A549 (cell line): Measurements from ENCODE around the gene FUT8.
A peak's percentile ranks its signal among the peaks of the same experiment; 100 is the strongest.

Source experiments
- BHLHE40 ChIP-seq: IDR thresholded peaks from 2 replicates; pipeline ENCODE4 v1.6.1; 2012; ENCODE audit warnings: low read depth, low read length, inconsistent platforms
- CTCF ChIP-seq: fragments of >200 bp; sonication (Bioruptor Twin); formaldehyde crosslinking; IDR thresholded peaks from 3 replicates; pipeline ENCODE4 v1.5.1; 2016
- EP300 ChIP-seq, 2 experiments: fragments of >200 bp; sonication (Bioruptor Twin); formaldehyde crosslinking; IDR thresholded peaks; 2 replicates in 1 of 2; 3 replicates in 1 of 2; pipeline ENCODE4 v1.6.1; 2016 to 2017
- JUN ChIP-seq, 2 experiments: fragments of >200 bp; sonication (Bioruptor Twin); formaldehyde crosslinking; IDR thresholded peaks; 2 replicates in 1 of 2; 3 replicates in 1 of 2; pipeline ENCODE4 v1.6.1; 2016 to 2017
- MAX ChIP-seq: IDR thresholded peaks from 2 replicates; pipeline ENCODE4 v1.6.1; 2012
- POLR2A ChIP-seq: IDR thresholded peaks from 2 replicates; pipeline ENCODE4 v1.6.1; 2012; ENCODE audit warnings: mild to moderate bottlenecking, low read length
- ZFP36 ChIP-seq: fragments of 450-650 bp; IDR thresholded peaks from 2 replicates; pipeline ENCODE4 v1.6.1; 2014; ENCODE audit warnings: borderline replicate concordance; ENCODE audit not compliant: partially characterized antibody

- TF ChIP-seq CTCF: peak; percentile 56
- no peak for TF ChIP-seq ZFP36
- TF ChIP-seq EP300 (IDR thresholded peaks at IDR 0.05): no peak
- TF ChIP-seq MAX: peak; percentile 88
- TF ChIP-seq POLR2A: peak; percentile 96
- TF ChIP-seq JUN (IDR thresholded peaks at IDR 0.05): peak in 1 of 2 experiments; percentile 31; a peak in 3 of 5 replicates
- peak; percentile 84 for TF ChIP-seq BHLHE40
These were observed at the start of gene FUT8 for GRCh38 chr14:65412032-65412846.
